ENCODE results near the gene RNF126.
"Not testable (repeated sequence)": the region's sequence is repeated elsewhere in the genome, so short reads cannot be mapped to it uniquely, and the experiment has no call there.

Gene RNF126

GRCh38 chr19:662962-663681 is at the start of gene RNF126:
TSS of gene RNF126 (minus strand) at chr19:663214. CDS start at chr19:663121, 93 bp downstream.
- DNase-seq: peak; percentile 77 to 80

- no peak for DNase-seq
These were observed 48.2 kb upstream of the RNF126 start for GRCh38 chr19:711254-711653.

GRCh38 chr19:710767-711166 is 47.8 kb upstream of the RNF126 start:
- no peak for DNase-seq

GRCh38 chr19:709965-710571 is 47.1 kb upstream of the RNF126 start:
- no peak for DNase-seq

- no peak for DNase-seq
These were observed 46.4 kb upstream of the RNF126 start for GRCh38 chr19:709196-709964.

- no peak for DNase-seq
These were observed 45.4 kb upstream of the RNF126 start, which contains the start of gene PALM for GRCh38 chr19:708154-709143. TSS of gene PALM (plus strand) at chr19:708935. CDS start at chr19:709147, 212 bp downstream.

GRCh38 chr19:704447-704741 is 41.4 kb upstream of the RNF126 start:
- DNase-seq: no peak

- DNase-seq: peak; percentile 91 to 92
These were observed 40.8 kb upstream of the RNF126 start for GRCh38 chr19:703651-704446.

GRCh38 chr19:703329-703650 is 40.3 kb upstream of the RNF126 start:
- DNase-seq: no peak

- DNase-seq: not testable (repeated sequence)
These were observed 39.8 kb upstream of the RNF126 start for GRCh38 chr19:702847-703246.

GRCh38 chr19:699885-700284 is 36.9 kb upstream of the RNF126 start:
- DNase-seq: not testable (repeated sequence)

- DNase-seq: not testable (repeated sequence)
These were observed 35.5 kb upstream of the RNF126 start for GRCh38 chr19:698529-698928.

GRCh38 chr19:695352-695949 is 32.4 kb upstream of the RNF126 start, which contains the start of gene PRSS57:
TSS of gene PRSS57 (minus strand) at chr19:695452. CDS start at chr19:695430, 22 bp downstream.
- DNase-seq: no peak

GRCh38 chr19:694481-695351 is 31.7 kb upstream of the RNF126 start:
- no peak for DNase-seq

- no peak for DNase-seq
These were observed 27.2 kb upstream of the RNF126 start for GRCh38 chr19:690203-690602.

- no peak for DNase-seq
These were observed 26.0 kb upstream of the RNF126 start for GRCh38 chr19:688992-689391.

- no peak for DNase-seq
These were observed 25.2 kb upstream of the RNF126 start for GRCh38 chr19:688214-688613.

GRCh38 chr19:687569-688166 is 24.7 kb upstream of the RNF126 start:
- DNase-seq: no peak

GRCh38 chr19:686589-687297 is 23.7 kb upstream of the RNF126 start:
- no peak for DNase-seq

Data from AML-193 (cell line).